ENCODE data around the gene SYT7. TPM values are rescaled to one million over a fixed set of nuclear protein-coding genes. Genes with fewer than 3 reads are reported as not detected.
A peak's percentile ranks its signal among the peaks of the same experiment; 100 is the strongest.

SYT7 gene
- total and polyA plus RNA-seq, 2 of the 4 experiments (the other 2 are of a cell fraction): under 0.01 to 0.19 TPM

GRCh38 chr11:61526956-61527731 is 53.7 kb downstream of the SYT7 start:
- Histone ChIP-seq H4K20me1 (ENCODE audit: insufficient read depth, low read length) (no peaks in the 10 kb centered on the region), H2BK20ac (ENCODE audit: low read depth, low read length) (no peak overlapping the region), H3K4me3 (ENCODE audit: insufficient read depth, low read depth, low read length) (no peak overlapping the region), H4K91ac (ENCODE audit: insufficient read depth, low read depth, low read length) (no peak overlapping the region), H2AFZ (replicated peaks; ENCODE audit: low read length, poor library complexity) (peak overlapping the region; percentile 43), H3K4me2 (ENCODE audit: low read depth, low read length) (no peak overlapping the region), H3K14ac (replicated peaks; ENCODE audit: low read depth, low read length) (no peak overlapping the region), H3K4me1 (ENCODE audit: control insufficient read depth, insufficient read depth, low read length) (no peaks in the 10 kb centered on the region), H3K27ac (ENCODE audit: insufficient read depth, low read length) (no peak overlapping the region), H3K36me3 (ENCODE audit: control insufficient read depth, insufficient read depth, low read length) (no peaks in the 10 kb centered on the region), H3K4ac (ENCODE audit: low read depth, low read length) (no peak overlapping the region), H3K9me1 (ENCODE audit: insufficient read depth, low read length) (no peaks in the 10 kb centered on the region), H3K23ac (ENCODE audit: low read depth, low read length) (no peak overlapping the region), H2BK15ac (ENCODE audit: low read depth, low read length) (no peak overlapping the region), H2BK120ac (ENCODE audit: low read depth, low read length) (no peak overlapping the region), H3K9me3 (ENCODE audit: control insufficient read depth, insufficient read depth, low read length) (0 out of 2 replicates have a peak, but pooled peaks cover 2% of the 10 kb centered on the region), H3K27me3 (ENCODE audit: control insufficient read depth, insufficient read depth, low read length) (peaks cover 90% of the 10 kb centered on the region), H4K5ac (ENCODE audit: low read depth, low read length) (no peak overlapping the region), H3K56ac (ENCODE audit: extremely low read depth, insufficient read depth, low read length) (no peak overlapping the region), H2AK5ac (ENCODE audit: low read depth, low read length) (no peak overlapping the region), H2BK5ac (ENCODE audit: low read depth, low read length, poor library complexity, severe bottlenecking) (no peak overlapping the region), H3K9ac (ENCODE audit: low read depth, low read length) (no peak overlapping the region), H3K18ac (ENCODE audit: low read depth, low read length) (no peak overlapping the region), H2AK9ac (replicated peaks; ENCODE audit: low read depth, low read length, poor library complexity) (no peak overlapping the region), H3K79me1 (ENCODE audit: low read depth in 1 of 2, low read length in 2 of 2) (no peaks in the 10 kb centered on the region), H4K8ac (ENCODE audit: low read depth in 2 of 2, low read length in 2 of 2) (no peak overlapping the region)
- ATAC-seq (ENCODE audit: low read depth) (no peak), DNase-seq (no peak)
- intact Hi-C loops (cut with micrococcal nuclease) (no loop called here), in situ Hi-C loops (cut with MboI; ENCODE audit: low sequenced_read_pairs) (no loop called here), dilution Hi-C loops (cut with HindIII; ENCODE audit: low sequenced_read_pairs, unreplicated experiment) (no loop called here)
- BruUV-seq (replicated peaks): no TSS peak
- CTCF ChIA-PET: interaction anchor here (1.1 to 1.2 kb wide), 2 partner anchors 10 to 81 kb away, joined by 3 to 6 read pairs; no protein-coding TSS in a partner anchor
- TF ChIP-seq, protein P1, sequence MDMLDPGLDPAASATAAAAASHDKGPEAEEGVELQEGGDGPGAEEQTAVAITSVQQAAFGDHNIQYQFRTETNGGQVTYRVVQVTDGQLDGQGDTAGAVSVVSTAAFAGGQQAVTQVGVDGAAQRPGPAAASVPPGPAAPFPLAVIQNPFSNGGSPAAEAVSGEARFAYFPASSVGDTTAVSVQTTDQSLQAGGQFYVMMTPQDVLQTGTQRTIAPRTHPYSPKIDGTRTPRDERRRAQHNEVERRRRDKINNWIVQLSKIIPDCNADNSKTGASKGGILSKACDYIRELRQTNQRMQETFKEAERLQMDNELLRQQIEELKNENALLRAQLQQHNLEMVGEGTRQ (IDR thresholded peaks at IDR 0.05; ENCODE audit: low read depth, low read length): no peak
- TF ChIP-seq CHD1 (IDR thresholded peaks at IDR 0.05; ENCODE audit: low read depth, low read length): no peak
- WGBS, 2 experiments (ENCODE audit: extremely low coverage in 2 of 2, insufficient read length in 1 of 2): 72% methylated on average over 2 of the region's 20 CpGs; no CpG with 5 or more reads in 1 of the 2 experiments
- POLR2A ChIA-PET (ENCODE audit: unreplicated experiment): interaction anchor here (1.0 kb wide), 1 partner anchor 98 kb away, joined by 4 read pairs; the partner anchor contains the start of gene CPSF7

All from IMR-90 (cell line).